PC-3 (cell line): ENCODE results near the gene KLF11.

Experiments used
- CTCF ChIP-seq: fragments of 300-600 bp; sonication (generic); conservative IDR thresholded peaks from 2 replicates; pipeline ENCODE4 v1.5.1; 2017; ENCODE audit warnings: antibody characterized with exemption, low read depth, mild to moderate bottlenecking, low read length
- EZH2 ChIP-seq: fragments of 300-600 bp; sonication (generic); IDR thresholded peaks from one replicate; pipeline ENCODE4 v1.6.1; 2017; ENCODE audit warnings: antibody characterized with exemption, mild to moderate bottlenecking, low read length; ENCODE audit not compliant: unreplicated experiment
- EZH2phosphoT487 ChIP-seq: fragments of 300-600 bp; sonication (generic); IDR thresholded peaks from 2 replicates; pipeline ENCODE4 v1.6.1; 2018; ENCODE audit warnings: mild to moderate bottlenecking, antibody characterized with exemption, low read length, borderline replicate concordance

- TF ChIP-seq EZH2 (no peak), CTCF (no peak), EZH2phosphoT487 (no peak)
Observed at GRCh38 chr2:9996321-9996720, 47.0 kb upstream of the KLF11 start.
